ENCODE measurements around the gene AGTRAP.

The AGTRAP gene

GRCh38 chr1:11707621-11708276 lies 28.2 kb upstream of the AGTRAP start:
- no peak for DNase-seq

DNA sequence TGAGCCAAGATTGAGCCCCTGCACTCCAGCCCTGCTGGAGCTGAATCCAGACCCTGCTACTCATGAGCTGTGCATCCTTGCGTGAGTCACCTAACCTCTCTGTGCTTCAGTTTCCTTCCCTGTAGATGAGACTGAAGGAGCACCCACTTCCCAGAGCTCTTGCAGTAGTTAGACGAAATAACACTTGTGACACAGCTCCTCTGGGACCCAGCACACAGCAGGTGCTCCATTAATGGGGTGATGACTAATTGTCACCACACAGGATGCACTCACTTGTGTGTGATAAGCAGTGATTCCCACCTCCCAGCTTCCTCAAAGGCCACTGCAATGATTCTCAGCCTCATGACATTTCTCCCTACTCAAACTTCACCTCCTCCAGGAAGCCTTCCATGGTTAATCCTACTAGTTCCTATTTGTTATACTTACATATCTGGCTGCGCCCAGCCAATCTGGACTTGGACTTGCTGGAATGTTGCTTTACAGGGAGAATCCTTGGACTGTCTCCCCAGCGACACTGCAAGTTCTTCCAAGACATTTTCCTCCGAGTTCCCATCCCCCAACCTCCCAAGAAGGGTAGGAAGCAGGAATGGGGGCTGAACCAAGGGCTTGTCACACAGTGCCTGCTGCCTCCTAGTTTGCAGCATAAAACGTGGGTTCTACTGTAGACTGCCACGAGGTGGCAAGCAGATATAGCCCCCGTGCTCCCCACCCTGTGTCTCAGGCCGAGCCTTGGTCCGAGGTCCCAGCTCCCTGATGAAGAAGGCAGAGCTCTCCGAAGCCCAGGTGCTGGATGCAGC lies 27.2 kb upstream of the AGTRAP start:
- no peak for DNase-seq

GRCh38 chr1:11711490-11711889 lies 24.4 kb upstream of the AGTRAP start:
- DNase-seq, result no peak

DNA sequence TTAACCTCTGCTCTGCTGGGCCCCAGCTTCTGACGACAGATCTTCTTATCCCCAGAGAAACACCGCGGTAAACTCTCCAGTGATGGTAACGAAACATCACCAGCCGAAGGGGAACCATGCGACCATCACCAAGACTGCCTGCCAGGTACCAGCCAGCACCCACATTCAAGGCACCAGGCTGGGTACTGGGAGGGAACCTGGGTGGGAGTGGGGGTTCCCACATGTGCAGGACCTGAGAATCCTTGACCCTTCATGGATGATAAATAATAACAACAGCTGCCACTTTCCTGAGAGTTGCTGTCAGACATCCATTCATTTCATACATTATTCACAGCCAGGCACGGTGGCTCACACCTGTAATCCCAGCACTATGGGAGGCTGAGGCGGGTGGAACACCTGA lies 23.7 kb upstream of the AGTRAP start:
- DNase-seq, result no peak

- no peak for DNase-seq
These were observed 22.8 kb upstream of the AGTRAP start for GRCh38 chr1:11713095-11713494.

DNA sequence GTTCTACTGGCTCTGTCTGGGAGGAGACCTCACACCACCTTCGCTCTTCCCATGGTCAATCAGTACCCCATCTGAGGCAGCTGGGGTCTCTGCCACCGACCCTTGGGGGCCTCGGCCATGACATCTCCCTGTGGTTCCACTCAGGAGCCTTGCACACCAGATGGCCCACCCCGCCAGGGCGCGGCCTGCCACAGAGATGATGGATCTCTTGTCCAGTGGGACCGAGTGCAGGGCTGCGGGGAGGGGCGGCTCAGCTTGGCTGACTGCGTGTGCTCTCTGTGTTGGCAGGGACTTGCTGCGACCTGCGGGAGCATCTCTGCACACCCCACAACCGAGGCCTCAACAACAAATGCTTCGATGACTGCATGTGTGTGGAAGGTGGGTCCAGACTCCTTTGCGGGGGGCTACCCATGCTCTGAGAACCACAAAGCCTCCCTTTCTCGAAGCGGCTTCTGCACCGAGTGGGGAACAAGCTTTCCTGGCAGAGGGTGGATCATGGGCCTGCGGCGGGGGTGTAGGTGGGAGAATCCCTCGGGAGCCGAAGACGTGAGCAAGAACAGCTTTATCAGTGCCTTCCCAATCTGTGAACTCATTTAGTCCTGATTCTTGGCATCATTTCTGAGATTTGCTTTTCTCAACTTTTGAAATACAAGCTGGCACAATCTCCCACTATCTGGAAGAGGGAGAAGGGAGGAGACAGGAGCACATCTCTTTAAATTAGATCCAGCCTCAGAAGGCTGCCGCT lies 20.9 kb upstream of the AGTRAP start:
- no peak for DNase-seq

- no peak for DNase-seq
These were observed 16.5 kb upstream of the AGTRAP start for GRCh38 chr1:11719313-11720032.

- no peak for DNase-seq
These were observed 15.9 kb upstream of the AGTRAP start for GRCh38 chr1:11720033-11720376.

DNA sequence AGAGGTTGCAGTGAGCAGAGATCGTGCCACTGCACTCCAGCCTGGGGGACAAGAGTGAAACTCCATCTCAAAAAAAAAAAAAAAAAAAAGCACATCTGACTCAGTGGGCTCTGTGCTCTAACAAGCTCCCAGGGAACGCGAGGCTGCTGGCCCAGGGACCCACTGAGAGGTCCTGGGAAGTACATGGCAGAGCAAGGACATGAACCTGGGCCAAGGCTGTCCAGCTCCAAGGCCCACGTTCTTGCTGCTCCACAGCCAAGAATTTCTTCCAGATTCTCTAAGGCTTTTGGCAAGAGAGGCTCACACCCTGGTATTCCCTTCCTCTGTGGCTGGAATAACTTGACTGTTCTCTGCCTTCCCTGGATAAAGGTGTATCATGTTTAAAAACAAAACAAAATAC lies 15.4 kb upstream of the AGTRAP start:
- DNase-seq, result no peak

- DNase-seq, result no peak
These were observed 14.6 kb upstream of the AGTRAP start for GRCh38 chr1:11721311-11721710.

DNA sequence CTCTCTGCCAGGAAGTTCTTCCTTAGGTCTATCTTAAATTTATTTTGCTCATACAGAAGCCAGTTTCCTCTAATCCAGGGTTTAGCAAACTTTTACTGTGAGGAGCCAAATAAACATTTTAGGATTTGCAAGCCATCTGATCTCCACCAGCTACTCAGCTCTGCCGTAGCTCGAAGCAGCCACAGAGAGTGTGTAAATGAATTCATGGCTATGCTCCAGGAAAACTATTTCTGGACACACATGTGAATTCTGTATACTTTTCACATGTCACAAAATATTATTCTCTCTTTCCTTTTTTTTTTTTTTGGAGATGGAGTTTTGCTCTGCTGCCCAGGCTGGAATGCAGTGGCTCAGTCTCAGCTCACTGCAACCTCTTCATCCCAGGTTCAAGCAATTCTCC lies 13.4 kb upstream of the AGTRAP start:
- no peak for DNase-seq

DNA sequence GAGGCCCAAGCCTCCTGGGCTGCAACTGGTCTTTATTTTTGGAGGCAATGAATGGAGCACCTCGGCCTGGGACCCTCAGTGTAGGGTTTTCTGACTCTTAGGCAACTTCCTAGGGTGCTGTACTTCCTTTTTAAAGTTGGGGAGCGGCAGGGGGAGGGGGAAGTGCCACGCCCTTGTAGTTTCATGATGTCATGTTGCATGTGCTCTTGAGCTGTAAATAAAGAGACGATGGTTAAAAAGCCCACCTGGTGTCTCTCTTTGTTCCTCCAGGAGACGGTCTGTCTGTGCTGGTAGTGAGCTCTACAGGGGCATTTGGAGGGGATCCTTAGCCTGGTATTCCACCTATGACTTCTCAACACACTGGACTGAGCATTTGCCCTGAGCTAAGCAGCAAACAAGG lies 10.3 kb upstream of the AGTRAP start:
- no peak for DNase-seq

DNA sequence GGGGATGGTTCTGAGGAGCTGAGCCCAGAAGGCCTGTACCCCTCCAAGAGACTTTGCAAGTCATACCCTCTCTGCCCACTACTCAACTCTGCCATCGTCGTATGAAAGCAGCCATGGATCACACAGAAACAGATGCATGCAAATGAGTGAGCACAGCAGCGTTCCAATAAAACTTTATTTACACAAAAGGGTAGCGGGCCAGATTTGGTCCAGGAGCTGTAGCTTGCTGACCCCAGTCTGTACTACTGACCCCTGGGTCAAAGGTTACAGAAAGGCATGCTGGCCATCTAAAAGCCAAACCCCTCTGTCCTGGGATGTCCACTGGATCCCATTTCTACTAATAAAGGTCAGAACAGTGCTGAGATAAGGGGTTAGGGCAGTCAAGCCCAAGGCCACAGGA lies 8.8 kb upstream of the AGTRAP start:
- DNase-seq, result no peak

DNA sequence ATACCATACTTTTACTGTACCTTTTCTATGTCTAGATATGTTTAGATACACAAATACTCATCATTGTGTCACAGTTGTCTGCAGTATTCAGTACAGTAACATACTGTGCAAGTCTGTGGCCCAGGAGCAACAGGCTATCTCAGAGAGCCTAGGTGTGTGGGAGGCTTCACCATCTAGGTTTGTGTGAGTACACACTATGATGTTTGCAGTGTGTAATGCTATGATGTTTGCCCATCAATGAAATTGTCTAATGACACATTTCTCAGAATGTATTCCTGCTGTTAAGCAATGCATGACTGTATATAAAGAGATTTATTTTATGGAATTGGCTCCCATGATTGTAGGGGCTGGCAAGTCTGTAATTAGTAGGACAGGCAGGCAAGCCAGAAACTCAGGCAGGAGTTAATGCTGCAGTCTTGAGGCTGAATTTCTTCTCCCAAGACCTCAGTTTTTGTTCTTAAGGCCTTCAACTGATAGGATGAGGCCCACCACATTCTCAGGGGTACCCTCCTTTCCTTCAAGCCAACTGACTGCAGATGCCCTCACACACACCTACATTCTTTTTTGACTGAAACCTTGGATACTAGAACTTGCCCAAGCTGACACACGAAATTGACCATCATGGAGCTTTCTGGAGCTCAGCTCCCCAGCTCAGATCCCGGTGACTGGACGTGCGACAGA lies 7.7 kb upstream of the AGTRAP start:
- DNase-seq, result no peak

DNA sequence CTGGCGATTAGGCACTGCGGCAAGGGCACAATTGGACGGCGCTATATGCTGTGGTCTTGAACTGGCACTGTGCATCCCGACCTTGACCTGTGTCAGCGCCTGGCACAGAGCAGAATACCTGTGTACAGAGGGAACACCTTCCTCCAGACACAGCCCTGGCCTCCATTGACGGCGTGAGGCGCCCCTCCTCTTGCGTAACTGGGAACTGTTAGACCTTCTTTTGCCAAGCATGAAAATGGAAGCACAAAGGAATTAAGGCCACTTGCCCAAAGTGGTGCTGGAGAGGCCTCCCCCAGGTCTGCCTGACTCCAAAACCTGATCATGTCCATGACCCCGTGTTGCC lies 6.8 kb upstream of the AGTRAP start:
- no peak for DNase-seq

GRCh38 chr1:11729498-11730428 lies 6.2 kb upstream of the AGTRAP start:
- no peak for DNase-seq

GRCh38 chr1:11730429-11730891 lies 5.5 kb upstream of the AGTRAP start:
- DNase-seq, result no peak

DNA sequence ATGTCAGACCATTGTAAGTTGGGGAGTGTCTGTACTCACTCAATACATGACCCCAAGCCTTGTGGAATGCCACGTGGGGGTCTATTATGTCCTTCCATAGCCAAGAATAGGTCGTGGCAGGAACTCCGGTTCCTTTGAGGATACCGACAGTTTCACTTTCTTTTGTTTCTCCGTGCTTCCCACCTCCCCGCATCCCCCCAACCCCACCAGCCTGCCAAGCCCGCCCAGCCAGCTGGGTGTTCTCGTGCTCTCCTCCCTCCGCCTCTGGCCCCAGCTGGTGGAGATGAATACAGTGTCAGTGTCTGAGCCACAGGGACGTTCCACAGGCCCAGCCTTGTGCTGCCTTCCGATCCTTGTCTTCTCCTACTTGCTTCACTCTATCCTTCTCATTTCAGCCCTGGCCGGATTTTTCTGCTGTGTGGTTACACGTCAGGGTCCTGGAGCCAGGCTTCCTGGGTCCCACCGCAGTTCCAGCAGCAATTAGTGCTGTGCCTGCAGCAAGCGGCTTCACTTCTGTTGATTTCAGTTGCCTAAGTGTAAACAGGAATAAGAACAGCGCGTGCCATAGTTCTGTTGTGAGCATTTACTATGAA lies 4.1 kb upstream of the AGTRAP start:
- DNase-seq, result no peak

DNA sequence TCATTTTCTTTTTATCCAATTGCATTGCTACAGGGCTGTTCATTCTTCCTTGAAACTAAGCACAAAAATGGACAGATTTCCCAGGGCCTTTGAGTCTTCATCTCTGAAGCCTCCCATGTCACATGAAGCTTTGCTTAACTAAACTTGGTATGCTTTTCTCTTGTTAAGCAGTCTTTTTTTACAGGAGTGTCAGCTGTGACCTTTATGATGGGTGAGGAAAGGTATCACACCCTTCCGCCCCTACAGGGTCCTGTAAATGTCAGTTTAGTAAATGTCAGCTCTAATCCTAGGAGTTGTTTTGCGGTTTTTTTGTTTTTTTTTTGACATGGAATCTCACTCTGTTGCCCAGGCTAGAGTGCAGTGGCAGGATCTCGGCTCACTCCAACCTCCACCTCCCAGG lies 2.6 kb upstream of the AGTRAP start:
- no peak for DNase-seq

DNA sequence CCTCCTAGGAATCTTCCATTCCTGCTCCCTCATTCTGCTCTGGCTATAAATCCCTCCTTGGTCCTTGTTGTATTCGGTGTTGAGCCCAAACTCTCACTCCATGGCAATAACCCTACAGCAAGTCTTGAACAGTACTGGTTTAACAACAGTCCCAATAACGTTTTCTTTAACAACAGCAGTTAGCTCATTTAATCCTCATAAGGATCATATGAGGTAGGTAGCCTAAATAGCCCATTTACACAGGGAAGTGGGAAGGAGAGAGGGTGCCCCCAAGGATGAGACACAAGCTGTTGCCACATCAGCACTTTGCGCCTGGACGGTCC lies 444 bp upstream of the AGTRAP start:
- no peak for DNase-seq

All from NCI-H1048 (cell line).